ENCODE results near the gene ATP8B1. TPM values are rescaled to one million over a fixed set of nuclear protein-coding genes. Genes with fewer than 3 reads are reported as not detected.
"Not testable (repeated sequence)": the region's sequence is repeated elsewhere in the genome, so short reads cannot be mapped to it uniquely, and the experiment has no call there.

Gene ATP8B1
- total and polyA plus RNA-seq, 2 experiments from 2014 or later, result 1.7 to 3.0 TPM

- TF ChIP-seq ETS1 (IDR thresholded peaks at IDR 0.05), result no peak
- no peak for TF ChIP-seq JUNB (IDR thresholded peaks at IDR 0.05; ENCODE audit: unreplicated experiment)
- TF ChIP-seq EZH2 (IDR thresholded peaks at IDR 0.05; ENCODE audit: low read depth, unreplicated experiment), result no peak
- no peak for TF ChIP-seq ZNF114 (CRISPR knock-in tag; IDR thresholded peaks at IDR 0.05)
- TF ChIP-seq POLR2AphosphoS5 (IDR thresholded peaks at IDR 0.05; ENCODE audit: low read depth), result no peak
- no peak for TF ChIP-seq STAT1 (IDR thresholded peaks at IDR 0.05; ENCODE audit: unreplicated experiment)
- no peak for TF ChIP-seq CREB1 (CRISPR knock-in tag; IDR thresholded peaks at IDR 0.05; ENCODE audit: low read depth)
- no peak for TF ChIP-seq EZH2phosphoT487 (IDR thresholded peaks at IDR 0.05; ENCODE audit: unreplicated experiment)
- TF ChIP-seq NANOG (IDR thresholded peaks at IDR 0.05; ENCODE audit: borderline replicate concordance), result no peak
- TF ChIP-seq CTCF (conservative IDR thresholded peaks at IDR 0.05; ENCODE audit: low read depth in 2 of 2), result no peak
- TF ChIP-seq REST (IDR thresholded peaks at IDR 0.05; ENCODE audit: unreplicated experiment), result no peak
These were observed 23.1 kb upstream of the ATP8B1 start (continued) for GRCh38 chr18:57826252-57826651.

- not testable (repeated sequence) for H3K27me3 Mint-ChIP-seq (ENCODE audit: insufficient read depth, low read depth, poor library complexity); H4K20me1 ChIP-seq (replicated peaks; ENCODE audit: insufficient read depth); H3K9me3 Mint-ChIP-seq; H3K27ac Mint-ChIP-seq; DNase-seq (ENCODE audit: low spot score); H3K4me1 Mint-ChIP-seq; H3K27me3 ChIP-seq (ENCODE audit: insufficient read depth); H3K4me3 Mint-ChIP-seq; H3K36me3 Mint-ChIP-seq (ENCODE audit: low read depth); H3K4me3 ChIP-seq; H3K4me2 ChIP-seq; H3K36me3 ChIP-seq (ENCODE audit: insufficient read depth); H2AFZ ChIP-seq; ATAC-seq; H3K4me1 ChIP-seq (ENCODE audit: insufficient read depth); H3F3A ChIP-seq (replicated peaks; ENCODE audit: low read depth); H3K9me2 ChIP-seq (ENCODE audit: insufficient read depth); H3K27ac ChIP-seq (ENCODE audit: low read depth); H3K79me2 ChIP-seq (replicated peaks; ENCODE audit: insufficient read depth)
These were observed 17.5 kb upstream of the ATP8B1 start for GRCh38 chr18:57820583-57820982.
